Fibroblast of gingiva (primary cell): Measurements from ENCODE around the gene CYP4F8.
"Not testable (repeated sequence)": the region's sequence is repeated elsewhere in the genome, so short reads cannot be mapped to it uniquely, and the experiment has no call there.

ENCODE experiments used
- DNase-seq: peaks from one replicate; pipeline ENCODE4 v3.0.0-alpha.2; 2011; ENCODE audit warnings: low read depth

CYP4F8 gene

GRCh38 chr19:15644816-15645215 lies 29.8 kb downstream of the CYP4F8 start:
- no peak for DNase-seq

GRCh38 chr19:15649526-15649925 lies 34.5 kb downstream of the CYP4F8 start:
- DNase-seq, result no peak

DNA sequence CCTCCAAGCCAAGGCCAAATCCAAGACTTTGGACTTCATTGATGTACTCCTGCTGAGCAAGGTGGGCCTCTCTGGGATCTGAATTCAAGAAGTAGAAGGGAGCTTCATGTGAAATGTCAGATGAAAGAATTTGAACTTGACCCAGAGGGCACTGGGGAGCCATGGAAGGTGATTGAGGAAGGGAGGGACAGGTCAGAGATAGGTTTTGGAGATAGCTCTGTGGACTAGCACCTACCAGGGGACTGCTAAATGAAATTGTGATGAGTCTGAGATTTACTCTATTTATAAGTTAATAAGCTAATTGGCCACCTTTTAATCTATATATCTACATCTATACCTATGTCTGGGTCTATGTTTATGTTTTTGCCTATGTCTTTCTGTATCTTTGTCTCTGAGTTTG lies 35.1 kb downstream of the CYP4F8 start:
- not testable (repeated sequence) for DNase-seq

GRCh38 chr19:15651791-15652190 lies 36.8 kb downstream of the CYP4F8 start:
- DNase-seq, result no peak

GRCh38 chr19:15652559-15653278 lies 37.7 kb downstream of the CYP4F8 start:
- no peak for DNase-seq

GRCh38 chr19:15656467-15656866 lies 41.4 kb downstream of the CYP4F8 start:
- no peak for DNase-seq

- no peak for DNase-seq
Observed at GRCh38 chr19:15663247-15663646, 48.2 kb downstream of the CYP4F8 start.

GRCh38 chr19:15666186-15666585 lies 51.2 kb downstream of the CYP4F8 start:
- DNase-seq, result no peak

- no peak for DNase-seq
Observed at GRCh38 chr19:15666883-15667282, 51.9 kb downstream of the CYP4F8 start.

- no peak for DNase-seq
Observed at GRCh38 chr19:15669440-15669839, 54.4 kb downstream of the CYP4F8 start.

DNA sequence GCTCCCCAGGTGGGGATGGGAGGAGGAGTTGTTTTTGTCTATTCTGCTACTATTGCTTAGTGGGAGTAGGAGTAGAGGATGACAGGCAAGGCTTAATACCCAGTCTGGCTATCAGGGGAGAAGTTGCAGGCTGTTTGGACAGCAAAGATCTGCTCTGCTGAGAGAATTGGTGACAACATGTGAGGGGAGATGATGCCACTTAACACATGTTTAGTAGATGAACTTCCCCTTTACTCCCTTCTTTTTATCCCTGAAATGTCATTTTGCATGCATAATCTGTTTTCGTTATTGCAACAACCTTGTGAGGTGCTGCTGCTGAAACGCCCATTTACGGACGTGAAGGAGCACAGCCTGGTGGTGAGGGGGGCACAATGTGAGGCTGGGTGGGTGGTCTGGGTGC lies 54.9 kb downstream of the CYP4F8 start:
- no peak for DNase-seq

GRCh38 chr19:15671237-15671821 lies 56.3 kb downstream of the CYP4F8 start:
- DNase-seq, result no peak

DNA sequence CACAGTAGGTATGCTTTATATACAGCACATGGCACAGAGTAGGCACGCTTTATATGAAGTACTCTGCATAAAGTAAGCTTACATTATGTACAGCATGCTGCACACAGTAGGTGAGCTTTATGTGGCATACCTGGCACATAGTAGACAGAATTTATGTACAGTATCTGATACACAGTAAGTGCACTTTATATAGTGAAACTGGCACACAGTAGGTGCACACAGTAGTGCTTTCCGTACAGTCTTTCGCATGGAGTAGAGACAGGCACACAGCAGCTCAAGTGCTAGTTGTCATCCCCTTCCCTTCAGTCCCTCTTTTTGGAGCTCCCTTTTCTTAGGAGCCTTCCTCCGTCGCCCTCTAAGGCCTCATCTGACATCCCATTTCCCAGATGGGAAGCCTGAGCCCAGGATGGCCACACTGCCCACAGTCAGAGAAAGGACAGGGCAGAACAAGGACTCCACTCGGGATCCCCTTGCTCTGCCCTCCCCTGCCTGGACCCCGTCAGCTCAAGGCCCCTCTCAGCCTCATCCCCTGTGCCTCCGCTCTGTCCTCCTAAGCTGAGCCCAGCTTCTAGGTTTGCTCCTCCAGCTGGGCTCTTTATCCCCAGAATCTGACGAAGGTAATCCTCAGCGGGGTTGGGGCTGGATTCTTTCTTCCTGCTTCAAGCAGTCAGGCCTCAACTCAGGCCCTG lies 57.0 kb downstream of the CYP4F8 start:
- no peak for DNase-seq

GRCh38 chr19:15672580-15673175 lies 57.7 kb downstream of the CYP4F8 start, which contains the start of gene CYP4F12:
Gene CYP4F12, plus strand, starts transcription at chr19:15673087. Its CDS starts 443 bp downstream, at chr19:15673530.
- DNase-seq, result no peak

GRCh38 chr19:15673176-15673654 lies 58.2 kb downstream of the CYP4F8 start:
- no peak for DNase-seq

- no peak for DNase-seq
Observed at GRCh38 chr19:15675560-15675959, 60.5 kb downstream of the CYP4F8 start.

DNA sequence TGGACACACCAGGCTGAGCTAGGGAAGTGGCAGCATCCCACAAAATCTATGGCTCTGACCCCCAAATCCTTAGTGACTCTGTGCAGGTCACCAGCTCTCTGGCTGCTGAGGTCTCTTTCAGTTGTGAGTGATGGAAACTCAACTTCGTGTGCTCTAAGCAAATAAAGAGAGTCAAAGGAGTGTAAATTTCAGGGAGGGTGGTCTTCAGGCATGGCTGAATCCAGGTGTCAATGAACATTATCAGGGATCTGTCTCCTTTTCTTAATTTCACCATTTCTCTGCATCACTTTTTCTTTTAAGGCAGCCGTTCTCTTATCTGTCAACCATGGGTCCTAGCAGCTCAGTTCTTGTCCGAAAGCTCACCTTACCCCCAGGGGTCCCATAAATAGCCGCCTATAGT lies 64.1 kb downstream of the CYP4F8 start:
- no peak for DNase-seq

DNA sequence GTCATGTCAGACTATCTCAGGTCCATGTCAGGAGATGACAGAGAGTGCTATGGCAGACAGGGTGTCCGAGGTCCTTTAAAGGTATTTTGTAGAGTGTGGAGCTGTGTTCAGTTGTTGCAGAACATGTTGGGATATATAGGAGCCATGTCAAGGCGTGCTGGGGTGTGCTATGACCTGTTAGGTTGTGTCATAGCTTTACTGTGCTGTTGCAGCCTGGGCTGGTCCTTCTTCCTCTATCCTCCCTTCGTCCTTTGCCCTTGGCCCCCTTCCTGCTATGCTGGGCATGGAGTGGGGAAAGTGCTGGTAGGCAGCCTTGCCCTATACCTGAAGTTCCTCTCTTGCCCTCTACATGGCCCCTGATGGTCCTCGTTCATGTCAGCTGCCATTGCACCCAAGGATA lies 64.8 kb downstream of the CYP4F8 start:
- not testable (repeated sequence) for DNase-seq
